Measurements from ENCODE around the gene UACA.
A peak's percentile ranks its signal among the peaks of the same experiment; 100 is the strongest.
"Not testable (repeated sequence)": the region's sequence is repeated elsewhere in the genome, so short reads cannot be mapped to it uniquely, and the experiment has no call there.

The UACA gene

DNA sequence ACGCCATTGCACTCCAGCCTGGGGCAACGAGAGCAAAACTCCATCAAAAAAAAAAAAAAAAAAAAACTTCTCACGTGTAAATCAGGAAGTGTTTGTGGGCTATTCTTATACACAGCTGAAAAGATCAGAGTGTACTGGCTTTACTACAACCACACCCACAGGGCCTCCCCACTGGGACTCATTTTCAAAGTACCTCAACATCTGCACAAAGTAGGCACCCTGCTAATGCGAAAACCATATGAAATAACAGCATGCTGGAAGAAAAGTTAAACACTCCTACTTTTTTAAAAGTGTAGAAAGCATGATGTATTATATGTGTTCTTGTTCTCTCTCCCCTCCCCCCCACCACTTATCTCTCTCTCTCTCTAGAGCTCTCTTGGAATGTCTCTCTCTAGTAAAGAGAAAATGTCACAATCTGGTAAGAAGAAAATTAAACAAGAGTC, 11.1 kb downstream of the UACA start:
- no peak overlapping the region for H3K4me3 ChIP-seq (ENCODE audit: low read length)
- DNase-seq (ENCODE audit: low read depth): peak; percentile 24
- TF ChIP-seq, protein P1, sequence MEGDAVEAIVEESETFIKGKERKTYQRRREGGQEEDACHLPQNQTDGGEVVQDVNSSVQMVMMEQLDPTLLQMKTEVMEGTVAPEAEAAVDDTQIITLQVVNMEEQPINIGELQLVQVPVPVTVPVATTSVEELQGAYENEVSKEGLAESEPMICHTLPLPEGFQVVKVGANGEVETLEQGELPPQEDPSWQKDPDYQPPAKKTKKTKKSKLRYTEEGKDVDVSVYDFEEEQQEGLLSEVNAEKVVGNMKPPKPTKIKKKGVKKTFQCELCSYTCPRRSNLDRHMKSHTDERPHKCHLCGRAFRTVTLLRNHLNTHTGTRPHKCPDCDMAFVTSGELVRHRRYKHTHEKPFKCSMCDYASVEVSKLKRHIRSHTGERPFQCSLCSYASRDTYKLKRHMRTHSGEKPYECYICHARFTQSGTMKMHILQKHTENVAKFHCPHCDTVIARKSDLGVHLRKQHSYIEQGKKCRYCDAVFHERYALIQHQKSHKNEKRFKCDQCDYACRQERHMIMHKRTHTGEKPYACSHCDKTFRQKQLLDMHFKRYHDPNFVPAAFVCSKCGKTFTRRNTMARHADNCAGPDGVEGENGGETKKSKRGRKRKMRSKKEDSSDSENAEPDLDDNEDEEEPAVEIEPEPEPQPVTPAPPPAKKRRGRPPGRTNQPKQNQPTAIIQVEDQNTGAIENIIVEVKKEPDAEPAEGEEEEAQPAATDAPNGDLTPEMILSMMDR (conservative IDR thresholded peaks at IDR 0.05; ENCODE audit: low read length): no peak

DNA sequence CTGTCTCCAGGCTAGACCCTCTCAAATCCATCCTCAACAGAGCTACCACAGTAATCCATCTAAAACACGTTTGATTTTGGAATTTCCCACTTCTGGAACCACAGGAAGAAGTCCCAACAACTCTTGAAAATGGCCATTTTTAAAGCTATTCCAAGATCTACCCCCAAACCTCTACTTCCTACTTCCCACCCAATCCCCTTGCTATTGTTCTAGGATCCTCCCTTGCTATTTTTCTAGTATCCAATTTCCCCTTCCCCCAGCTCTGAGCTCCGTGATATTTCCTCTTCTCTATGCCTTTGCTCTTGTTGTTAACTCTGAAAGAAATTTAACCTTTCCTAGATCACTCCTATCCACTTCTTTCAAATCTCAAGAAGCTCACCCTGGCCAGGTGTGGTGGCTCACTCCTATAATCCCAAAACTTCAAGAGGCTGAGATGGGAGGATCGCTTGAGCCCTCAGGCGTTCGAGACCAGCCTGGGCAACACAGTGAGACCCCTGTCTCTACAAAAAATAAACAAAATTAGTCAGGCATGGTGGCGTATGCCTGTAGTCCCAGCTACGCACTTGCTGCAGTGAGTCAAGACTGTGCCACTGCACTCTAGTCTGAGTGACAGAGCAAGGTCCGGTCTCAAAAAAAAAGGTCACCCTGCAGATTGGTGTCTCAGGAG, 13.0 kb downstream of the UACA start:
- TF ChIP-seq, protein P1 (conservative IDR thresholded peaks at IDR 0.05; ENCODE audit: low read length): no peak
- H3K4me3 ChIP-seq (ENCODE audit: low read length): no peak overlapping the region
- DNase-seq (ENCODE audit: low read depth): no peak

DNA sequence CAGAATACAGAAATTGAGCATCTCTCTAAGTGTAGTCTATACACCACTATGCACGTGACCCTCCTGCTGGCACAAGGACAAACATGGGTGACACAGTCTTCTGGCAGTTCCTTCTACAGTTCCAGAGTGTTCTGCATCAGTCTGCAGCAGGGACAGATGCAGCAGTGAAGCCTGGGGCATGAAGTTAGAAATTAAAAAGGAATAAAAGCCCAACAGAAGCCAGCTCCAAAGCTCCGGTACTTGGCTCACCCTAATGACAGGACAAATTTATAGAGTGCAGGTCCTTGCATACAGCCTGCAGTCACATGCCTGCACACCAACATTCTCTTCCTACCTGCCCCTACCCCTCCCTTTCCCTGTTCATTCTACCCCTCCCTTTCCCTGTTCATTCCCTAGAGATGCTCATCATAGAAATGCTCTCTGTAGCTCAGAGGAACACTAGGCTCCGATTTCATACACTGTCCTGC, 15.0 kb downstream of the UACA start:
- TF ChIP-seq, protein P1 (conservative IDR thresholded peaks at IDR 0.05; ENCODE audit: low read length): no peak
- peak; percentile 55 for DNase-seq (ENCODE audit: low read depth)
- no peak overlapping the region for H3K4me3 ChIP-seq (ENCODE audit: low read length)

DNA sequence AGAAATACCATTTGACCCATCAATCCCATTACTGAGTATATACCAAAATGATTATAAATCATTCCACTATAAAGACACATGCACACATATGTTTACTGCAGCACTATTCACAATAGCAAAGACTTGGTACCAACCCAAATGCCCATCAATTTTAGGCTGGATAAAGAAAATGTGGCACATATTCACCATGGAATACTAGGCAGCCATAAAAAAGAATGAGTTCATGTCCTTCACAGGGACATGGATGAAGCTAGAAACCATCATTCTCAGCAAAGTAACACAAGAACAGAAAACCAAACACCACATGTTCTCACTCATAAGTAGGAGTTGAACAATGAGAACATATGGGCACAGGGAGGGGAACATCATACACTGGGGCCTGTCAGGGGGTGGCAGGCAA, 16.8 kb downstream of the UACA start:
- H3K4me3 ChIP-seq (ENCODE audit: low read length): not testable (repeated sequence)

DNA sequence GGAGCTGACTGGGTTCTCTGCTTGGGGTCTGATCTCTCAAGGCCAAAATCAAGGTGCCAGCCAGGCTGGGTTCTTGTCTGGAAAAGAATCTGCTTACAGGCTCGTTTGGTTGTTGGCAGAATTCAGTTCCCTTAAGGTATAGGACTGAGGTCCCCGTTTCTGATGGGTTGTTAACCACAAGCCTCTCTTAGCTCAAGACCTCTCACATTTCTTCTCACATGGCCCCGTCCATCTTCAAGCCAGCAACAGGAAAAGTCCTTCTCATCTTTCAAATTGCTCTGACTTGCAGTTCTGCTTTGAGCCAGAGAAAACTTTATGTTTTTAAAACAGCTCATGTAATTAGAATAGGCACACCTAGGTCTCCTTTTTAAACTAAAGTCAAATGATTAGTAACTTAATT, 20.4 kb downstream of the UACA start:
- peak; percentile 15 for DNase-seq (ENCODE audit: low read depth)
- no peak overlapping the region for H3K4me3 ChIP-seq (ENCODE audit: low read length)
- TF ChIP-seq, protein P1 (conservative IDR thresholded peaks at IDR 0.05; ENCODE audit: low read length): no peak

More for the DNA sequence above, 16.8 kb downstream of the UACA start:
- DNase-seq (ENCODE audit: low read depth): not testable (repeated sequence)

DNA sequence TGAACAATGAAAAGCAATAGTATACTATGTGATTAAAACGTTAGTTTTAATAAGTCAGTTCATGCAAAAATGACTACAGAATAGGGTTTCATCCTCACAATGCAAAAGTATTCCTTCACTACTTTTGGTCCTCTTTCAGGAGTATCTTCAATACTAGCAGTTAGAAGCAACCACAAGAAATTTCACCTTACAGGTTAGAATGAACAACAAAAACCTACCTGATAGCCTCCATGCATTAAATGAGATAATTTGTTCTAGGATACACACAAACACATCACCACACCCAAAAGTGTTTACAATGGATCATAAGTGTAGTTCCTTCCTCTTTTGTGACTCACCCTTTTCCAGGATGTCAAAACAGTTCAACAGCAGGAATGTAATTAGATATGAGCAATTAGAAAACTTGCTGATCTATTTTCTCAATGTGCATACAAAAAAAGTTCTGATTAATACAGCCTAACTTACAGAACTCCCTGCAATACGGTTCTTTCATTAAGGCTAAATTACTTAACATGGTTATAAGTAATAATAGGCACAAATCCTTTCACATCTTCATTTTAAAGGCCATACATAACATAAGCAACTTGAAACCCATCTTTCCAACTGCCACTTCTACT, 21.6 kb downstream of the UACA start:
- TF ChIP-seq, protein P1 (conservative IDR thresholded peaks at IDR 0.05; ENCODE audit: low read length): no peak
- no peak overlapping the region for H3K4me3 ChIP-seq (ENCODE audit: low read length)
- peak; percentile 53 for DNase-seq (ENCODE audit: low read depth)

DNA sequence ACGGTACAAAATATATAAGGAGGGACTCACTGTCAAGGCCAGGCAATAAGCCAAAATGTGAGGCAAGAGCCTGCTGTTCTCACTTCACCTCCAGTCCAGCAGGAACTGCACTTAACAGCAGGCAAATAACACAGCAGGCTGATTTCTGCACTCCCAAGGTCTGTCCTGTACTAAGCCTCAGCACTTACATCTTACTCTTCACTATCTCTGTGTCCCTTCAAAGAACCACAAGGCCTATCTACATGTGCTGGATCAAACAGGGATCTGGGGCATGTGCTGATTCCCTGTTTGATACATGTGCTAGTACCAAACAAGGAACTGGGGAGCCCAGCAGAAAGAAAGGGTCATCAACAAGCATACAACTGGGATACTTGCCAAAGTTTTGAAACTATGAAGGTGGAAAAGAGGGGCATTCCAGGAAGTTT, 22.2 kb downstream of the UACA start:
- TF ChIP-seq, protein P1 (conservative IDR thresholded peaks at IDR 0.05; ENCODE audit: low read length): no peak
- DNase-seq (ENCODE audit: low read depth): peak; percentile 90
- H3K4me3 ChIP-seq (ENCODE audit: low read length): no peak overlapping the region

DNA sequence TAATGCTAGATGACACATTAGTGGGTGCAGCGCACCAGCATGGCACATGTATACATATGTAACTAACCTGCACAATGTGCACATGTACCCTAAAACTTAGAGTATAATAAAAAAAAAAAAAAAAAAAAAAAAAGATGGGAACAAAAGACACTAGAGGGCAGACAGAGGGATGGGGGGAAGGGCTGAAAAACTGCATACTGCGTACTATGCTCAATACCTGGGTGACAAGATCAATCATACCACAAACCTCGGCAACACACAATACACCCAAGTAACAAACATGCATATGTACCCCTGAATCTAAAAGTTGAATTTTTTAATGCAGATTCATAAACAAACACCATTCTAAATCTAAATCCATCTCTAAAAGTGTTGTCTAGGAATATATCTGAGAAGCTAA, 28.3 kb downstream of the UACA start:
- not testable (repeated sequence) for H3K4me3 ChIP-seq (ENCODE audit: low read length); DNase-seq (ENCODE audit: low read depth)

Data from AG10803 (cell line).